GOT3 (cell line): ENCODE measurements around the gene ARHGEF16.

ENCODE experiments used
- DNase-seq: peaks from one replicate; lab custom pipeline; 2025; ENCODE audit warnings: mixed read lengths; lab: John Stamatoyannopoulos, UW

The ARHGEF16 gene

GRCh38 chr1:3453891-3454810 lies at the start of gene ARHGEF16:
ARHGEF16 (plus strand) TSS chr1:3454665; CDS start chr1:3463085, 8,420 bp downstream.
- DNase-seq, result no peak

- no peak for DNase-seq
Measured at GRCh38 chr1:3404801-3405200, 49.7 kb upstream of the ARHGEF16 start.

GRCh38 chr1:3405491-3405890 lies 49.0 kb upstream of the ARHGEF16 start:
- DNase-seq, result no peak

GRCh38 chr1:3405974-3406867 lies 48.2 kb upstream of the ARHGEF16 start:
- DNase-seq, result no peak

GRCh38 chr1:3407021-3407420 lies 47.4 kb upstream of the ARHGEF16 start:
- no peak for DNase-seq

- no peak for DNase-seq
Measured at GRCh38 chr1:3408751-3409266, 45.7 kb upstream of the ARHGEF16 start.

GRCh38 chr1:3409366-3410141 lies 44.9 kb upstream of the ARHGEF16 start:
- DNase-seq, result no peak

GRCh38 chr1:3410142-3410925 lies 44.1 kb upstream of the ARHGEF16 start:
- peak; percentile 36 for DNase-seq

GRCh38 chr1:3411806-3412205 lies 42.7 kb upstream of the ARHGEF16 start:
- DNase-seq, result no peak

- DNase-seq, result no peak
Measured at GRCh38 chr1:3412376-3412775, 42.1 kb upstream of the ARHGEF16 start.

GRCh38 chr1:3413975-3414710 lies 40.3 kb upstream of the ARHGEF16 start:
- DNase-seq, result no peak

- DNase-seq, result no peak
Measured at GRCh38 chr1:3415260-3416090, 39.0 kb upstream of the ARHGEF16 start.

GRCh38 chr1:3417082-3417739 lies 37.3 kb upstream of the ARHGEF16 start:
- DNase-seq, result no peak

GRCh38 chr1:3417934-3418333 lies 36.5 kb upstream of the ARHGEF16 start:
- no peak for DNase-seq

GRCh38 chr1:3418600-3418999 lies 35.9 kb upstream of the ARHGEF16 start:
- no peak for DNase-seq

- DNase-seq, result no peak
Measured at GRCh38 chr1:3419415-3420204, 34.9 kb upstream of the ARHGEF16 start.

- no peak for DNase-seq
Measured at GRCh38 chr1:3420218-3420951, 34.1 kb upstream of the ARHGEF16 start.
